Measurements from ENCODE around the gene SF3A1.

- TF ChIP-seq, protein P1, sequence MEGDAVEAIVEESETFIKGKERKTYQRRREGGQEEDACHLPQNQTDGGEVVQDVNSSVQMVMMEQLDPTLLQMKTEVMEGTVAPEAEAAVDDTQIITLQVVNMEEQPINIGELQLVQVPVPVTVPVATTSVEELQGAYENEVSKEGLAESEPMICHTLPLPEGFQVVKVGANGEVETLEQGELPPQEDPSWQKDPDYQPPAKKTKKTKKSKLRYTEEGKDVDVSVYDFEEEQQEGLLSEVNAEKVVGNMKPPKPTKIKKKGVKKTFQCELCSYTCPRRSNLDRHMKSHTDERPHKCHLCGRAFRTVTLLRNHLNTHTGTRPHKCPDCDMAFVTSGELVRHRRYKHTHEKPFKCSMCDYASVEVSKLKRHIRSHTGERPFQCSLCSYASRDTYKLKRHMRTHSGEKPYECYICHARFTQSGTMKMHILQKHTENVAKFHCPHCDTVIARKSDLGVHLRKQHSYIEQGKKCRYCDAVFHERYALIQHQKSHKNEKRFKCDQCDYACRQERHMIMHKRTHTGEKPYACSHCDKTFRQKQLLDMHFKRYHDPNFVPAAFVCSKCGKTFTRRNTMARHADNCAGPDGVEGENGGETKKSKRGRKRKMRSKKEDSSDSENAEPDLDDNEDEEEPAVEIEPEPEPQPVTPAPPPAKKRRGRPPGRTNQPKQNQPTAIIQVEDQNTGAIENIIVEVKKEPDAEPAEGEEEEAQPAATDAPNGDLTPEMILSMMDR (IDR thresholded peaks at IDR 0.05; ENCODE audit: poor library complexity) = no peak
- no peak for TF ChIP-seq EZH2 (IDR thresholded peaks at IDR 0.05; ENCODE audit: borderline replicate concordance)
- TF ChIP-seq EZH2phosphoT487 (IDR thresholded peaks at IDR 0.05; ENCODE audit: low read depth, severe bottlenecking, unreplicated experiment) = no peak
Measured at GRCh38 chr22:30299322-30299721, 57.4 kb downstream of the SF3A1 start.

All from hepatocyte (in vitro differentiated cells).